Sigmoid colon (tissue), 7 donors: ENCODE measurements around the gene DYNLT3. TPM values are rescaled to one million over a fixed set of nuclear protein-coding genes. Genes with fewer than 3 reads are reported as not detected.

Experiments used
- DNase-seq: peaks from one replicate; pipeline ENCODE4 v3.0.0-alpha.2; 2019
- H3K27ac ChIP-seq, 4 donors: fragments of 200-600 bp; sonication (generic); one replicate each; pipeline ENCODE4 v1.5.1; 2016 to 2019; ENCODE audit warnings: mild to moderate bottlenecking in 1 of 4
- H3K27me3 ChIP-seq, 3 donors: fragments of 200-600 bp; sonication (generic); one replicate each; pipeline ENCODE4 v1.5.1; 2019; ENCODE audit warnings: mild to moderate bottlenecking in 1 of 3
- H3K36me3 ChIP-seq, 4 donors: fragments of 200-600 bp; sonication (generic); one replicate each; pipeline ENCODE4 v1.5.1; 2016 to 2019
- H3K4me1 ChIP-seq, 4 donors: fragments of 200-600 bp; sonication (generic); one replicate each; pipeline ENCODE4 v1.5.1; 2017 to 2019
- H3K4me3 ChIP-seq, 4 donors: fragments of 200-600 bp; sonication (generic); one replicate each; pipeline ENCODE4 v1.5.1; 2017 to 2019; ENCODE audit warnings: mild to moderate bottlenecking in 2 of 4, moderate library complexity in 1 of 4
- H3K9me3 ChIP-seq, 4 donors: fragments of 200-600 bp in 3 of 4; sonication (generic) in 3 of 4; one replicate each; pipeline versions ENCODE4 v1.5.1 to v1.6.1; 2013 to 2019
- CTCF ChIP-seq, 4 experiments: fragments of 450-650 bp in 3 of 4; fragments of 200-600 bp in 1 of 4; IDR thresholded peaks; one replicate each; pipeline ENCODE4 v1.5.1; 2016 to 2019; ENCODE audit warnings: antibody characterized with exemption in 4 of 4, mild to moderate bottlenecking in 3 of 4, moderate library complexity in 2 of 4
- EP300 ChIP-seq, 4 donors: sonication (generic); formaldehyde crosslinking; IDR thresholded peaks; one replicate each; pipeline ENCODE4 v1.6.1; 2017; ENCODE audit warnings: antibody characterized with exemption in 4 of 4
- POLR2A ChIP-seq, 2 donors: fragments of 450-650 bp; IDR thresholded peaks; one replicate each; pipeline ENCODE4 v1.6.1; 2016; ENCODE audit warnings: antibody characterized with exemption in 2 of 2, mild to moderate bottlenecking in 2 of 2, moderate library complexity in 2 of 2
- POLR2AphosphoS5 ChIP-seq, 4 donors: sonication (generic); formaldehyde crosslinking; IDR thresholded peaks; one replicate each; pipeline ENCODE4 v1.6.1; 2017; ENCODE audit warnings: antibody characterized with exemption in 4 of 4
- WGBS, 2 donors: extraction: QIAGEN DNeasy Blood & Tissue Kit; methylation state at CpG; one replicate each; pipeline ENCODE4 v1.1.7; 2013; 5-methylcytosine and 5-hydroxymethylcytosine counted together
- intact Hi-C: fragments of 100-400 bp; cut with DNase I; formaldehyde crosslinking; loops from one replicate; pipeline ENCODE4 v1.15.1; 2023
- polyA plus RNA-seq, 3 donors: library from polyadenylated mRNA; stranded (reverse); fragments of 200-250 nt; gene quantifications; one replicate each; pipeline ENCODE4 v1.2.3, GENCODE V29; 2013
- total RNA-seq, 4 donors: library from RNA; depleted of rRNA; stranded (reverse); fragments of >200 nt; gene quantifications; one replicate each; pipeline ENCODE4 v1.1.0, GENCODE V29; 2016
- donor health status: healthy with polysubstance abuse.
- donor health status: Bipolar disorder and iron deficiency.
- donor health status: healthy.

Gene DYNLT3
- total and polyA plus RNA-seq, 7 donors: 16.5 to 55.3 (median 35.8) TPM

- intact Hi-C loops: no loop called here
- H3K27ac ChIP-seq: no peak overlapping the region
- no peaks in the 10 kb centered on the region for H3K36me3 ChIP-seq
- H3K4me1 ChIP-seq: no peaks in the 10 kb centered on the region
- H3K4me3 ChIP-seq: no peak overlapping the region
- H3K27me3 ChIP-seq: no peaks in the 10 kb centered on the region
- no peak for DNase-seq
- H3K9me3 ChIP-seq: no peaks in the 10 kb centered on the region
- TF ChIP-seq CTCF (IDR thresholded peaks at IDR 0.05): no peak
- TF ChIP-seq POLR2A (IDR thresholded peaks at IDR 0.05): no peak
- WGBS, 2 donors: 52 to 73% methylated on average over 1 of the region's 1 CpG
Measured at GRCh38 chrX:37873220-37873619, 25.8 kb upstream of the DYNLT3 start.

- no peak overlapping the region for H3K4me3 ChIP-seq
- no peaks in the 10 kb centered on the region for H3K36me3 ChIP-seq
- no peak for TF ChIP-seq POLR2AphosphoS5 (IDR thresholded peaks at IDR 0.05)
- no peak for TF ChIP-seq EP300 (IDR thresholded peaks at IDR 0.05)
- no peak for TF ChIP-seq POLR2A (IDR thresholded peaks at IDR 0.05)
- 71 to 77% methylated on average over 1 of the region's 1 CpG for WGBS, 2 donors
- no peak overlapping the region for H3K27ac ChIP-seq
- no peak for DNase-seq
- intact Hi-C loops: no loop called here
- H3K9me3 ChIP-seq: no peaks in the 10 kb centered on the region
- no peaks in the 10 kb centered on the region for H3K4me1 ChIP-seq
- H3K27me3 ChIP-seq: no peaks in the 10 kb centered on the region
Measured at GRCh38 chrX:37872303-37872655, 24.9 kb upstream of the DYNLT3 start.

DNA sequence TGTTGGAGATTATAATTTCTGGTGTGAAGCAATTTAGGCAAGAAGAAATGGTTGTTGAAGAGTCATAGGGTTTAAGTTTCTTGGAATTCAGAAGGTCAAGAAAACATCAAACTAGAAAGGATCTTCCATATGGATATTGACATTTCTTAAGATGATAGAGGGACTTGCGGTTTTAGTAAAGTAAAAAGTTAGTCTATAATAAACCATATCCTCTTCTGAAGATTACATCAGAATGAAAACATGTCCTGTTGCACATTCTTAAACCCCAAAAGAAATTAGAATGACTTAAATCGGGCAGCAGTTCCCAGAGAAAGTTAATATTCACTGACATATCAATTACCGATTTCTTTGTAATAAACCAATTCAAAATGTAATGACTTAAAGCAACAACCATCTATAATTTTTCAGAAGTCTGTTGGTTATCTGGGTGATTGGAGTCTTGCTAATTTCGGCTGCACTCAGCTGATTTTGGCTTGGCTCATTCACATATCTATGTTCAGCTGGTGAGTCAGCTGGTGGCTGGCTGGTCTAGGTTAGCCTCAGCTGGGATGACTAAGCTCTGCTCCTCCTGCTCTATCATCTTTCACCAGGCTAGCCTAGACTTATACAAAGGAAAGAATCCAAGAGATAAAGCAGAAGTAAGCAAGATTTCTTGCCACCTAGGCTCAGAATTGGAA, 24.4 kb upstream of the DYNLT3 start:
- no peak for DNase-seq
- Histone ChIP-seq H3K4me3 (no peak overlapping the region), H3K9me3 (no peaks in the 10 kb centered on the region), H3K4me1 (no peaks in the 10 kb centered on the region), H3K27me3 (peaks cover 0 to under 1% (median 0%) of the 10 kb centered on the region in 3 donors), H3K36me3 (no peaks in the 10 kb centered on the region), H3K27ac (no peak overlapping the region)
- intact Hi-C loops: no loop called here
- TF ChIP-seq POLR2A (IDR thresholded peaks at IDR 0.05): no peak
- no peak for TF ChIP-seq CTCF (IDR thresholded peaks at IDR 0.05)
- TF ChIP-seq EP300 (IDR thresholded peaks at IDR 0.05): no peak
- TF ChIP-seq POLR2AphosphoS5 (IDR thresholded peaks at IDR 0.05): no peak
- WGBS, 2 donors: 64 to 77% methylated on average over 4 of the region's 4 CpGs

DNA sequence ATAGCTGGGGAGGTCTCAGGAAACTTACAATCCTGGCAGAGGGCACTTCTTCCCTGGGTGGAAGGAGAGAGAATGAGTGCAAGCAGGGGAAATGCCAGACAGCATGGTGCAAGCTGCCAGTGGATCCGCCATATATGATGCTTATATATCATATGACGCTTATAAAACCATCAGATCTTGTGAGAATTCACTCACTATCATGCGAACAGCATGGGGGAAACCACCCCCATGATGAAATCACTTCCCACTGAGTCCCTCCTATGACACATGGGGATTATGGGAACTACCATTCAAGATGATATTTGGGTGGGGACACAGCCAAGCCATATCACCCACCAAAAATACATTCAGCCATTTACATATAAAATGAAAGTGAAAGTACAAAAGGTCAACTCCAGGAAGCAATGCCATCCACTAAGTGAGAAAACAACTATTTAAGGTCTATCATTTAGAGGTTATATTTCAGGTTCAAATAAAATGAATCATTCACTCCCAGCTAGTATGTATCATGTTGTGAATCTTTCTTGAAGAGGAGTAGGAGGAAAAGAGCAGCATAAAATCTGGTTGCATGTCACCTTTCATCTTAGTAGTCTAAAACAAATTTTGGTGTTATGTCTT, 20.3 kb upstream of the DYNLT3 start:
- 32 to 94% methylated on average over 3 of the region's 3 CpGs for WGBS, 2 donors
- no peak for TF ChIP-seq POLR2A (IDR thresholded peaks at IDR 0.05)
- no peak for TF ChIP-seq POLR2AphosphoS5 (IDR thresholded peaks at IDR 0.05)
- TF ChIP-seq EP300 (IDR thresholded peaks at IDR 0.05): no peak
- no peak for TF ChIP-seq CTCF (IDR thresholded peaks at IDR 0.05)
- Histone ChIP-seq H3K4me1 (no peaks in the 10 kb centered on the region), H3K9me3 (no peaks in the 10 kb centered on the region), H3K27me3 (peaks cover 0 to 5% (median 0%) of the 10 kb centered on the region in 3 donors), H3K27ac (no peak overlapping the region), H3K36me3 (no peaks in the 10 kb centered on the region), H3K4me3 (no peak overlapping the region)
- DNase-seq: no peak
- intact Hi-C loops: no loop called here

- TF ChIP-seq CTCF (IDR thresholded peaks at IDR 0.05): no peak
- TF ChIP-seq EP300 (IDR thresholded peaks at IDR 0.05): no peak
- no peak for TF ChIP-seq POLR2A (IDR thresholded peaks at IDR 0.05)
- TF ChIP-seq POLR2AphosphoS5 (IDR thresholded peaks at IDR 0.05): no peak
- intact Hi-C loops: no loop called here
- Histone ChIP-seq H3K4me3 (no peak overlapping the region), H3K36me3 (no peaks in the 10 kb centered on the region), H3K4me1 (no peaks in the 10 kb centered on the region), H3K27me3 (peaks cover 0 to 5% (median 0%) of the 10 kb centered on the region in 3 donors), H3K9me3 (no peaks in the 10 kb centered on the region), H3K27ac (no peak overlapping the region)
- 20 to 64% methylated on average over 3 of the region's 3 CpGs for WGBS, 2 donors
- DNase-seq: no peak
Measured at GRCh38 chrX:37863728-37864127, 16.4 kb upstream of the DYNLT3 start.
